ENCODE results near the gene CHST9.

DNA sequence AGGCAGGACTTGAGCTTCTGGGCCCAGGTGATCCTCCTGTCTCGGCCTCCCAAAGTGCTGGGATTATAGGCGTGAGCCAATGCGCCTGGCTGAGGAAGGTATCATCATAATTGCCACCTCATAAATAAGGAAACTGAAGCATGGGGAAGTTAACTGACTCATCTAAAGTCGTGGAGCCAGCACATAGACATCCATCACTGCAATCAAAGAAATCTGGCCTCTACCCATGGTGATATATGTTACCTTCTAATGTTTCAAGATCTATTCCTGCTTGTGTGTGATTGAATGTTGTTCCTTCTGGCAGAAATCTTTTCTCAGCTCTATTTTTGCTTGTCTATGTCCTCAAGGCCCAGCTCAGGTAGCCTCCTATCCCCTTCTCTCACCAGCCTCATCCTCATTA, 214.5 kb downstream of the CHST9 start:
- TF ChIP-seq CTCF (conservative IDR thresholded peaks at IDR 0.05), result no peak
- no peak for TF ChIP-seq EZH2 (IDR thresholded peaks at IDR 0.05; ENCODE audit: low read depth)

Measured in PC-9 (cell line).